GM10266 (cell line): ENCODE measurements around the gene CCSER1.

Experiments used
- DNase-seq: peaks from one replicate; pipeline ENCODE4 v3.0.0; 2012; ENCODE audit errors: extremely low spot score
- CTCF ChIP-seq: IDR thresholded peaks from 2 replicates; pipeline ENCODE4 v1.5.1; 2012; ENCODE audit warnings: mild to moderate bottlenecking, low read depth; ENCODE audit not compliant: control insufficient read depth, insufficient read depth; ENCODE audit errors: missing control alignments

The CCSER1 gene

GRCh38 chr4:90171491-90171890 lies 44.3 kb downstream of the CCSER1 start:
- DNase-seq, result no peak

GRCh38 chr4:90174621-90175023 lies 47.4 kb downstream of the CCSER1 start:
- no peak for TF ChIP-seq CTCF
- no peak for DNase-seq

More at GRCh38 chr4:90171491-90171890, 44.3 kb downstream of the CCSER1 start:
- TF ChIP-seq CTCF, result no peak

- no peak for TF ChIP-seq CTCF
- no peak for DNase-seq
These were observed 54.5 kb downstream of the CCSER1 start for GRCh38 chr4:90181644-90182043.

- no peak for TF ChIP-seq CTCF
- no peak for DNase-seq
These were observed 56.1 kb downstream of the CCSER1 start for GRCh38 chr4:90183254-90183653.

- TF ChIP-seq CTCF, result no peak
- no peak for DNase-seq
These were observed 57.4 kb downstream of the CCSER1 start for GRCh38 chr4:90184560-90184959.

- no peak for TF ChIP-seq CTCF
- no peak for DNase-seq
These were observed 58.2 kb downstream of the CCSER1 start for GRCh38 chr4:90185416-90185815.

- DNase-seq, result no peak
- TF ChIP-seq CTCF, result no peak
These were observed 59.0 kb downstream of the CCSER1 start for GRCh38 chr4:90186229-90186628.
